H1 (cell line): Measurements from ENCODE around the gene MLF2. TPM values are rescaled to one million over a fixed set of nuclear protein-coding genes. Genes with fewer than 3 reads are reported as not detected.
A peak's percentile ranks its signal among the peaks of the same experiment; 100 is the strongest.

Source experiments
- CHD7 ChIP-seq: fragments of 300-600 bp; sonication (generic); IDR thresholded peaks from 2 replicates; pipeline ENCODE4 v1.7.1; 2012; ENCODE audit warnings: low read length, moderate library complexity, mild to moderate bottlenecking, inconsistent platforms; ENCODE audit not compliant: insufficient replicate concordance
- EZH2 ChIP-seq: fragments of 200-600 bp; sonication (generic); IDR thresholded peaks from 2 replicates; pipeline ENCODE4 v1.7.1; 2012; ENCODE audit warnings: low read depth, mild to moderate bottlenecking, moderate library complexity, low read length, inconsistent platforms; ENCODE audit not compliant: severe bottlenecking
- HDAC6 ChIP-seq: IDR thresholded peaks from one replicate; pipeline ENCODE4 v1.7.1; 2012; ENCODE audit warnings: low read depth, mild to moderate bottlenecking, inconsistent platforms, low read length, moderate library complexity
- PHF8 ChIP-seq: fragments of 200-600 bp; sonication (generic); conservative IDR thresholded peaks from 2 replicates; pipeline ENCODE4 v1.7.1; 2012; ENCODE audit warnings: low read depth, mild to moderate bottlenecking, inconsistent platforms, low read length, moderate library complexity
- POU5F1 ChIP-seq: IDR thresholded peaks from 2 replicates; pipeline ENCODE4 v1.6.1; 2011; ENCODE audit warnings: low read depth, mild to moderate bottlenecking, low read length, moderate library complexity
- polyA plus RNA-seq, 7 experiments: library from polyadenylated mRNA; depleted of rRNA in 3 of 7; stranded (reverse) in 5 of 7; unstranded in 2 of 7; fragments of >200 nt in 5 of 7; fragments of 200-250 nt in 2 of 7; gene quantifications; 1 replicate in 5 of 7; 2 replicates in 1 of 7; 4 replicates in 1 of 7; pipeline versions ENCODE4 v1.2.1 to v1.2.3, GENCODE V29; 2011 to 2013; ENCODE audit warnings: missing spikeins in 2 of 7, mixed read lengths in 2 of 7
- total RNA-seq: library from RNA; stranded (reverse); fragmentation: NEBNext Ultra II Directional; extraction: Animal tissue kit (Norgen Biotek cat#: 25700); gene quantifications from 2 replicates; pipeline ENCODE4 v1.2.1, GENCODE V29; 2021

The MLF2 gene
- total and polyA plus RNA-seq, 2 of the 8 experiments (the other 6 are each of a cell fraction or from before 2014, with no cell fraction given), result 229 to 401 TPM

GRCh38 chr12:6699989-6700645 is 52.8 kb downstream of the MLF2 start (continued):
- TF ChIP-seq CHD7 (no peak), EZH2 (peak; percentile 0), HDAC6 (no peak), POU5F1 (no peak), PHF8 (0 out of 2 replicates have a peak, but pooled peaks have one; percentile 43)
